Measurements from ENCODE around the gene PDZK1. TPM values are rescaled to one million over a fixed set of nuclear protein-coding genes. Genes with fewer than 3 reads are reported as not detected.

The PDZK1 gene
- polyA plus RNA-seq, 1 experiment, result 3.2 TPM

DNA sequence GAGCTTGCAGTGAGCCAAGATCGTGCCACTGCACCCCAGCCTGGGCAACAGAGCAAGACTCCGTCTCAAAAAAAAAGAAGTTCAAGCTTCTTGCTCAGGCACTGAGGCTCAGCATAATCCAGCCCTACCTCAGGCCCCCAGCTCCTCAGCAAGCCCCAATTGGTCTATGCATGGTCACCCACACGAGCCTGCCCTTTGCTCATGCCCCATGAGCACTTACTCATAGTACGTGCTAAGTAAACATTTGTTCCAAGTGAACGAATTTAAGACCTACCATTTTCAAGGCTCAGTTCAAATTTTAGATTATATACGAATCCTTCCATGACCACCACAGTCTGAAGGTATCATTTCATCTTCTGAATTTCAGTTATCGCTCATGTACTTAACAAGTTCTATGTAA is 4.3 kb downstream of the PDZK1 start:
- no peak overlapping the region for H3K4me3 ChIP-seq (ENCODE audit: low read depth, low read length)
- DNase-seq (ENCODE audit: low read depth, low spot score), result no peak
- no peaks in the 10 kb centered on the region for H3K9me3 ChIP-seq (ENCODE audit: control insufficient read depth, insufficient read depth, low read length)
- ChIA-PET POLR2A (no interaction called here), CTCF (interaction anchor here (1.5 kb wide), 1 partner anchor 18 kb away, joined by 6 read pairs; no protein-coding TSS in a partner anchor)
- H3K27me3 ChIP-seq (ENCODE audit: control insufficient read depth, insufficient read depth, low read length), result no peaks in the 10 kb centered on the region
- no peak overlapping the region for H3K27ac ChIP-seq (ENCODE audit: low read depth, low read length)
- TF ChIP-seq, protein P1, sequence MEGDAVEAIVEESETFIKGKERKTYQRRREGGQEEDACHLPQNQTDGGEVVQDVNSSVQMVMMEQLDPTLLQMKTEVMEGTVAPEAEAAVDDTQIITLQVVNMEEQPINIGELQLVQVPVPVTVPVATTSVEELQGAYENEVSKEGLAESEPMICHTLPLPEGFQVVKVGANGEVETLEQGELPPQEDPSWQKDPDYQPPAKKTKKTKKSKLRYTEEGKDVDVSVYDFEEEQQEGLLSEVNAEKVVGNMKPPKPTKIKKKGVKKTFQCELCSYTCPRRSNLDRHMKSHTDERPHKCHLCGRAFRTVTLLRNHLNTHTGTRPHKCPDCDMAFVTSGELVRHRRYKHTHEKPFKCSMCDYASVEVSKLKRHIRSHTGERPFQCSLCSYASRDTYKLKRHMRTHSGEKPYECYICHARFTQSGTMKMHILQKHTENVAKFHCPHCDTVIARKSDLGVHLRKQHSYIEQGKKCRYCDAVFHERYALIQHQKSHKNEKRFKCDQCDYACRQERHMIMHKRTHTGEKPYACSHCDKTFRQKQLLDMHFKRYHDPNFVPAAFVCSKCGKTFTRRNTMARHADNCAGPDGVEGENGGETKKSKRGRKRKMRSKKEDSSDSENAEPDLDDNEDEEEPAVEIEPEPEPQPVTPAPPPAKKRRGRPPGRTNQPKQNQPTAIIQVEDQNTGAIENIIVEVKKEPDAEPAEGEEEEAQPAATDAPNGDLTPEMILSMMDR (IDR thresholded peaks at IDR 0.05; ENCODE audit: low read depth, low read length), result no peak

DNA sequence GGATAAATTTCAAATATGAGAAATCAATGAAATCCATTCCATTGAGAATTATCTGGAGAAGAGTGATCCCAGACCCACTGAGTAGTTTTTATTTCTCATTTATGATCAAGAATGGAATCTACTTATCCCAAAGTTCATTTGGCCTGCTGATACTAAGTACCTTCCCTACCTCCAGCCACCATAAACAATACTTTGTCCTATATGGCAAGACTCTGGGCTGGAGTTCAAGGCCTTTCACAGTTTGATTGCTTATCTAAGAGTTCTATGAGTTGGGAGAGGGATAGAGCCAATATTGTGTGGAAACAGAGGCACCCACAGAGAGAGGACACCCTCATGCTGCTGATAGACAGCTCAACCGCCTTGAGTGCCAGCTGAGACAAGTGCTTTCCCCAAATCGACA is 5.1 kb downstream of the PDZK1 start:
- ChIA-PET POLR2A (no interaction called here), CTCF (no interaction called here)
- DNase-seq (ENCODE audit: low read depth, low spot score), result no peak

DNA sequence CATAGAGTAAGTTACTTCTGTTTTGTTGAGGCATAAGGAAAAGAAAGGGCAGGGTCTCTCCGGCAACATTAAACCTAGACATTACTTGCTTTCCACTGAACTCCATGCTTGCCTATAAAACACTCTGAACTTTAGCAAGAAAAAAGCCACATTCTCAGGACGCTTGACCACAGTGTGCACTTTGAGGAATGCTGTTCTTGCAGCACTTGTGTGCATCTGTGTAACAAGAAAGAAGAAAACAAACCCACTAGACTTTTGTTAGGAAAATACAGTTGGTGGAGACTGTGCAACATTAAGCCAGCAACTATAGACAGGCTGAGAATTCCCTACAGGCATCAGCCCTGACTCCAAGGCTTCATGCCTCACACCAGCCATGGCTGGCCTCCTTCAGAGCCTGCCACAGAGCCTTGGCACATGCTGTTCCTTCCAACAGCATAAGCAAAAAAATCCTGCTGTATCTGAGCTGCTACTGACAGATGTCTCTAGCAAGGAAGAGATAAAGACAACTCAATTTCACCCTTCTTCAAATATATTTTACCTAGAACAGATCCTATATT is 5.8 kb downstream of the PDZK1 start:
- TF ChIP-seq, protein P1 (IDR thresholded peaks at IDR 0.05; ENCODE audit: low read depth, low read length), result no peak
- CTCF ChIA-PET, result no interaction called here
- POLR2A ChIA-PET, result no interaction called here
- DNase-seq (ENCODE audit: low read depth, low spot score), result no peak
- H3K9me3 ChIP-seq (ENCODE audit: control insufficient read depth, insufficient read depth, low read length), result no peaks in the 10 kb centered on the region
- H3K4me3 ChIP-seq (ENCODE audit: low read depth, low read length), result no peak overlapping the region
- H3K27ac ChIP-seq (ENCODE audit: low read depth, low read length), result no peak overlapping the region
- H3K27me3 ChIP-seq (ENCODE audit: control insufficient read depth, insufficient read depth, low read length), result no peaks in the 10 kb centered on the region

More for the DNA sequence above, 5.1 kb downstream of the PDZK1 start:
- no peak overlapping the region for H3K27ac ChIP-seq (ENCODE audit: low read depth, low read length)
- TF ChIP-seq, protein P1 (IDR thresholded peaks at IDR 0.05; ENCODE audit: low read depth, low read length), result no peak
- no peak overlapping the region for H3K4me3 ChIP-seq (ENCODE audit: low read depth, low read length)
- H3K9me3 ChIP-seq (ENCODE audit: control insufficient read depth, insufficient read depth, low read length), result no peaks in the 10 kb centered on the region
- no peaks in the 10 kb centered on the region for H3K27me3 ChIP-seq (ENCODE audit: control insufficient read depth, insufficient read depth, low read length)

DNA sequence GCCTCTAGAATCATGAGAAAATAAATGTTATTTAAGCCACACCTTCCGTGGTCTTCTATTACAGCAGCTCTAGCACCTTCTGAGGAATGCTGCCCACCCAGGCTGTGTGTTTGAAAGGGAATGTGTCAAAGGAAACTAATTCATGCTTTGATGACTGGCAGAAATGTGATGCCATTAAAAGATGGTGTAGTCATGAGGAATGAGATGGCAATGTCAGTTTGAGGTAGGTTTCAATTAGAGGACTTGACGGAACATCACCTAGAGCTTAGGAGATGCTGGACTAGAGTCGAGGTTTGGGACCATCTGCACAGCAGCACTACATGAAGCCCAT is 10.6 kb downstream of the PDZK1 start:
- POLR2A ChIA-PET, result no interaction called here
- TF ChIP-seq, protein P1 (IDR thresholded peaks at IDR 0.05; ENCODE audit: low read depth, low read length), result no peak
- Histone ChIP-seq H3K27me3 (ENCODE audit: control insufficient read depth, insufficient read depth, low read length) (no peaks in the 10 kb centered on the region), H3K9me3 (ENCODE audit: control insufficient read depth, insufficient read depth, low read length) (no peaks in the 10 kb centered on the region; the same call in 1 of the 2 replicates), H3K4me3 (ENCODE audit: low read depth, low read length) (no peak overlapping the region), H3K27ac (ENCODE audit: low read depth, low read length) (no peak overlapping the region)
- no peak for DNase-seq (ENCODE audit: low read depth, low spot score)
- CTCF ChIA-PET, result no interaction called here

DNA sequence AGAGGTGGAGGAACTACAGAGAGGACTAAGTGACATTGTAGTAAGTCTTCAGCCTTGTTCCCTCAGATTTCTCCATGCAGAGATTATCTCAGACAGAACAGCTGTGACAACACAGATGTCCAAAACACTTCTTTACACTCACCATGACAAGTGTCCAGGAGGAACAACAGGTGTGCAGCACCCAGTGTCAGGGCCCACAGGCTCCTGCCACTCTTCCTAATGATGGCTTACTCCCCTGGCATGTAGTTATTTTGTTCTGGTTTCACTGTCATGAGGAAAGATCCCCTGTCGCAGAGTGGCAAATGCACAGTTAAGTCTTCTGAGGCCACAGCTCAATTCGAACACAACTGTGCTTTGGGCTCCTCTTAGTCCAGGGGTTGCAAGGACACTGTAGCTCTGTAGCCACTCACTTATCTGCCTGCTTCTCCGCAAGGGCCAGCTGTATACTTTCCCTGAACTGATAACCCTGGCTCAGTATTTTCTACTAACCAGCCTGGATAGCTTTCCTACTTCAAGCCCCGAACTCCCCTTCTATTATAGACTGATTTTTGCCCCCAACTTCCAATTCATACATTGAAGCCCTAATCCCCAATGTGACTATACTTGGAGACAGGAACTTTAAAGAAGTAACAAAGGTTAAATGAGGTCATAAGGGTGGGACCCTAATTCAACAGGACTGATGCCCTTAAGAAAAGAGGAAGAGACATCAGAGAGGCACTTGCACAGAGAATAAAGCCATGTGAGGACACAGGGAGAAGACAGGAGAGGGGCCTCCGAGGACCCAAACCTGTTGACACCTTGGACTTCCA is 11.1 kb downstream of the PDZK1 start:
- Histone ChIP-seq H3K27me3 (ENCODE audit: control insufficient read depth, insufficient read depth, low read length) (no peaks in the 10 kb centered on the region), H3K9me3 (ENCODE audit: control insufficient read depth, insufficient read depth, low read length) (no peaks in the 10 kb centered on the region; the same call in 1 of the 2 replicates), H3K27ac (ENCODE audit: low read depth, low read length) (no peak overlapping the region), H3K4me3 (ENCODE audit: low read depth, low read length) (no peak overlapping the region)
- DNase-seq (ENCODE audit: low read depth, low spot score), result no peak
- ChIA-PET CTCF (no interaction called here), POLR2A (no interaction called here)
- TF ChIP-seq, protein P1 (IDR thresholded peaks at IDR 0.05; ENCODE audit: low read depth, low read length), result no peak

Measured in AG04450 (cell line).